ENCODE measurements around the gene MLF2.

DNA sequence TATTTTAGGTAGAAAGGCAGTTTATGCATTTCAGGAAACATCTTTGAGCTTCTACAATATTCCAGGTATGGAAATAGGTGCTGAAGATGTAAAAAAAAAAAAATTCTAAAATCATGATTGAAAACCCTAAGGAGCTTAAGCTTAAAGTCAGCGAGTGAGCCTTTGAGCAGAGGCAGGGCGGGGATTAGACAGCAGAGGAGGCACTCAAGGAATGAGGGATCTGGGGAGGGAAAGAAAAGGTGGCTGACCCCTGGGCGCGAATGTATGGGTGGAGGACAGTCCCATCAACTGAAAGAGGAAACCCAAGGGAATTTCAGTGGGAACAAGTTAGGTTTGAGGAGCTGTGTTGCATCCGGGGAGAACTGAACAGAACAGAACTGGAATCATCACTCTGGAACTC lies 6.8 kb upstream of the MLF2 start:
- TF ChIP-seq CBFA2T2 (conservative IDR thresholded peaks at IDR 0.05) (no peak), KLF10 (CRISPR knock-in tag; IDR thresholded peaks at IDR 0.05) (no peak), ZNF217 (CRISPR knock-in tag; IDR thresholded peaks at IDR 0.05) (no peak)

Measured in K562 (cell line).